CD4-positive, alpha-beta memory T cell (primary cell): Measurements from ENCODE around the gene CDYL. TPM values are rescaled to one million over a fixed set of nuclear protein-coding genes. Genes with fewer than 3 reads are reported as not detected.

Experiments used
- CTCF ChIA-PET: fragments of 350-600 bp; sonication (Branson Sonifier 250); formaldehyde crosslinking; loops from one replicate; lab custom pipeline; 2021; ENCODE audit warnings: inconsistent platforms; ENCODE audit not compliant: partially characterized antibody; lab: Charles Lee
- POLR2A ChIA-PET: fragments of 350-600 bp; sonication (Branson Sonifier 250); formaldehyde crosslinking; loops from one replicate; lab custom pipeline; 2021; ENCODE audit not compliant: partially characterized antibody; lab: Charles Lee
- DNase-seq, 5 donors: peaks; one replicate each; pipeline versions ENCODE4 v3.0.0 to v3.0.0-alpha.2; 2020 to 2022; ENCODE audit warnings: mixed read lengths in 1 of 5
- H3K27ac ChIP-seq: one replicate; pipeline ENCODE4 v1.7.0; 2013; ENCODE audit warnings: low read depth, low read length
- H3K27me3 ChIP-seq: 2 replicates; pipeline ENCODE4 v1.7.0; 2013; ENCODE audit warnings: mild to moderate bottlenecking, low read length, moderate library complexity; ENCODE audit not compliant: insufficient read depth
- H3K36me3 ChIP-seq: 2 replicates; pipeline ENCODE4 v1.7.0; 2013; ENCODE audit warnings: mild to moderate bottlenecking, low read length, moderate library complexity; ENCODE audit not compliant: insufficient read depth
- H3K4me1 ChIP-seq: 2 replicates; pipeline ENCODE4 v1.7.0; 2013; ENCODE audit warnings: mild to moderate bottlenecking, low read length, moderate library complexity; ENCODE audit not compliant: insufficient read depth
- H3K4me3 ChIP-seq, 2 donors: one replicate each; pipeline ENCODE4 v1.7.0; 2013; ENCODE audit warnings: low read length in 2 of 2, mild to moderate bottlenecking in 1 of 2
- H3K9me3 ChIP-seq, 2 donors: one replicate each; pipeline ENCODE4 v1.7.0; 2013; ENCODE audit warnings: low read length in 2 of 2, control low read depth in 1 of 2; ENCODE audit not compliant: control insufficient read depth in 1 of 2
- H3K27ac Mint-ChIP-seq, 7 donors: one replicate each; pipeline ENCODE4 v1.8.0; 2020 to 2021; ENCODE audit warnings: mixed read lengths in 7 of 7, mild to moderate bottlenecking in 6 of 7, inconsistent platforms in 3 of 7, moderate library complexity in 3 of 7
- H3K27me3 Mint-ChIP-seq, 2 donors: one replicate each; pipeline ENCODE4 v1.8.0; 2020 to 2021; ENCODE audit warnings: mixed read lengths in 2 of 2
- H3K36me3 Mint-ChIP-seq, 2 donors: one replicate each; pipeline ENCODE4 v1.8.0; 2020 to 2021; ENCODE audit warnings: mixed read lengths in 2 of 2, inconsistent platforms in 1 of 2, mild to moderate bottlenecking in 1 of 2
- H3K4me1 Mint-ChIP-seq, 4 donors: one replicate each; pipeline ENCODE4 v1.8.0; 2020 to 2021; ENCODE audit warnings: mixed read lengths in 4 of 4, mild to moderate bottlenecking in 1 of 4
- H3K4me3 Mint-ChIP-seq, 8 donors: one replicate each; pipeline ENCODE4 v1.8.0; 2020 to 2021; ENCODE audit warnings: mixed read lengths in 8 of 8, mild to moderate bottlenecking in 7 of 8, moderate library complexity in 6 of 8, inconsistent platforms in 3 of 8
- H3K9me3 Mint-ChIP-seq, 8 donors: one replicate each; pipeline ENCODE4 v1.8.0; 2020 to 2021; ENCODE audit warnings: mixed read lengths in 8 of 8, mild to moderate bottlenecking in 5 of 8, inconsistent platforms in 3 of 8, moderate library complexity in 1 of 8
- intact Hi-C: fragments of 100-400 bp; cut with micrococcal nuclease; formaldehyde crosslinking; loops from one replicate; pipeline ENCODE4 v1.15.1; 2023
- polyA plus RNA-seq, 2 donors: library from polyadenylated mRNA; unstranded; fragments of 300-500 nt; fragmentation: Illumina TruSeq; gene quantifications; one replicate each; pipeline ENCODE4 v1.2.3, GENCODE V29; 2021
- total RNA-seq, 2 experiments: library from RNA; stranded (reverse); gene quantifications; one replicate each; pipeline ENCODE4 v1.2.3, GENCODE V29; 2021

CDYL gene
- total and polyA plus RNA-seq, 4 experiments from 2014 or later, result 1.5 to 36.7 (median 19.2) TPM

- Mint-ChIP-seq H3K4me3 (no peak overlapping the region), H3K9me3 (peaks cover 2 to 49% (median 35%) of the 10 kb centered on the region in 8 donors), H3K27ac (no peak overlapping the region), H3K4me1 (no peaks in the 10 kb centered on the region), H3K27me3 (peaks cover 5 to 11% of the 10 kb centered on the region in 2 donors), H3K36me3 (peaks cover 1 to 4% of the 10 kb centered on the region in 2 donors)
- H3K4me1 ChIP-seq, result no peaks in the 10 kb centered on the region
- no peaks in the 10 kb centered on the region for H3K36me3 ChIP-seq
- H3K4me3 ChIP-seq, result no peak overlapping the region
- H3K27me3 ChIP-seq, result no peaks in the 10 kb centered on the region
- POLR2A ChIA-PET, result no interaction called here
- no peak for DNase-seq
- peaks cover 0 to 10% of the 10 kb centered on the region in 2 donors for H3K9me3 ChIP-seq
- intact Hi-C loops, result no loop called here
- no peak overlapping the region for H3K27ac ChIP-seq
- CTCF ChIA-PET, result no interaction called here
Observed at GRCh38 chr6:4979426-4979825, 203.2 kb downstream of the CDYL start.

GRCh38 chr6:4981761-4982160 lies 205.6 kb downstream of the CDYL start:
- peaks cover 5 to 8% of the 10 kb centered on the region in 2 donors for H3K27me3 Mint-ChIP-seq
- Histone ChIP-seq H3K27ac (no peak overlapping the region), H3K27me3 (no peaks in the 10 kb centered on the region), H3K4me1 (no peaks in the 10 kb centered on the region), H3K9me3 (peaks cover 0 to 10% of the 10 kb centered on the region in 2 donors), H3K36me3 (no peaks in the 10 kb centered on the region), H3K4me3 (no peak overlapping the region)
- no peaks in the 10 kb centered on the region for H3K4me1 Mint-ChIP-seq
- H3K36me3 Mint-ChIP-seq, result peaks cover 1 to 4% of the 10 kb centered on the region in 2 donors
- ChIA-PET CTCF (no interaction called here), POLR2A (no interaction called here)
- no peak overlapping the region for H3K4me3 Mint-ChIP-seq
- intact Hi-C loops, result no loop called here
- peaks cover 2 to 40% (median 30%) of the 10 kb centered on the region in 8 donors for H3K9me3 Mint-ChIP-seq
- DNase-seq, result no peak
- no peak overlapping the region for H3K27ac Mint-ChIP-seq

GRCh38 chr6:4983322-4983721 lies 207.1 kb downstream of the CDYL start:
- H3K27ac ChIP-seq, result no peak overlapping the region
- Mint-ChIP-seq H3K36me3 (peaks cover 1 to 4% of the 10 kb centered on the region in 2 donors), H3K9me3 (peaks cover 0 to 32% (median 18%) of the 10 kb centered on the region in 8 donors), H3K27me3 (peaks cover 5 to 6% of the 10 kb centered on the region in 2 donors), H3K4me3 (no peak overlapping the region), H3K4me1 (no peaks in the 10 kb centered on the region), H3K27ac (no peak overlapping the region)
- ChIA-PET POLR2A (no interaction called here), CTCF (no interaction called here)
- no peak for DNase-seq
- intact Hi-C loops, result no loop called here
- no peaks in the 10 kb centered on the region for H3K36me3 ChIP-seq
- no peaks in the 10 kb centered on the region for H3K27me3 ChIP-seq
- no peaks in the 10 kb centered on the region for H3K4me1 ChIP-seq
- H3K4me3 ChIP-seq, result no peak overlapping the region
- H3K9me3 ChIP-seq, result peaks cover 0 to 7% of the 10 kb centered on the region in 2 donors

GRCh38 chr6:4986999-4987398 lies 210.8 kb downstream of the CDYL start:
- Histone ChIP-seq H3K4me1 (no peaks in the 10 kb centered on the region), H3K4me3 (no peak overlapping the region), H3K9me3 (no peaks in the 10 kb centered on the region), H3K36me3 (no peaks in the 10 kb centered on the region), H3K27ac (no peak overlapping the region), H3K27me3 (no peaks in the 10 kb centered on the region)
- Mint-ChIP-seq H3K27me3 (peaks cover 0 to 4% of the 10 kb centered on the region in 2 donors), H3K9me3 (peaks cover 0 to 6% (median 0%) of the 10 kb centered on the region in 8 donors), H3K4me1 (no peaks in the 10 kb centered on the region), H3K36me3 (peaks cover 5 to 22% of the 10 kb centered on the region in 2 donors), H3K27ac (no peak overlapping the region), H3K4me3 (no peak overlapping the region)
- CTCF ChIA-PET, result no interaction called here
- POLR2A ChIA-PET, result no interaction called here
- DNase-seq, result no peak
- intact Hi-C loops, result no loop called here

GRCh38 chr6:4987432-4987831 lies 211.2 kb downstream of the CDYL start:
- Mint-ChIP-seq H3K9me3 (peaks cover 0 to 6% (median 0%) of the 10 kb centered on the region in 8 donors), H3K27me3 (peaks cover 0 to 4% of the 10 kb centered on the region in 2 donors), H3K27ac (no peak overlapping the region), H3K4me1 (no peaks in the 10 kb centered on the region), H3K4me3 (no peak overlapping the region), H3K36me3 (peaks cover 5 to 24% of the 10 kb centered on the region in 2 donors)
- Histone ChIP-seq H3K4me3 (no peak overlapping the region), H3K36me3 (no peaks in the 10 kb centered on the region), H3K9me3 (no peaks in the 10 kb centered on the region), H3K27me3 (no peaks in the 10 kb centered on the region), H3K4me1 (no peaks in the 10 kb centered on the region), H3K27ac (no peak overlapping the region)
- intact Hi-C loops, result no loop called here
- DNase-seq, result no peak
- ChIA-PET POLR2A (no interaction called here), CTCF (no interaction called here)

- no peaks in the 10 kb centered on the region for H3K4me1 ChIP-seq
- peaks cover 59 to 78% of the 10 kb centered on the region in 2 donors for H3K36me3 Mint-ChIP-seq
- no peaks in the 10 kb centered on the region for H3K4me1 Mint-ChIP-seq
- no peak for DNase-seq
- H3K27ac Mint-ChIP-seq, result no peak overlapping the region
- H3K4me3 ChIP-seq, result no peak overlapping the region
- no peaks in the 10 kb centered on the region for H3K36me3 ChIP-seq
- H3K4me3 Mint-ChIP-seq, result no peak overlapping the region
- H3K9me3 ChIP-seq, result no peaks in the 10 kb centered on the region
- ChIA-PET POLR2A (no interaction called here), CTCF (interaction anchor here (1.0 kb wide), 1 partner anchor 13 kb away, joined by 3 read pairs; no protein-coding TSS in a partner anchor)
- no peaks in the 10 kb centered on the region for H3K9me3 Mint-ChIP-seq
- no peaks in the 10 kb centered on the region for H3K27me3 Mint-ChIP-seq
- no peak overlapping the region for H3K27ac ChIP-seq
- no peaks in the 10 kb centered on the region for H3K27me3 ChIP-seq
- intact Hi-C loops, result no loop called here
Observed at GRCh38 chr6:4994741-4995140, 218.5 kb downstream of the CDYL start.

- Histone ChIP-seq H3K4me3 (no peak overlapping the region), H3K4me1 (no peaks in the 10 kb centered on the region), H3K27ac (no peak overlapping the region), H3K9me3 (no peaks in the 10 kb centered on the region), H3K27me3 (no peaks in the 10 kb centered on the region), H3K36me3 (no peaks in the 10 kb centered on the region)
- Mint-ChIP-seq H3K9me3 (no peaks in the 10 kb centered on the region), H3K36me3 (peaks cover 60 to 65% of the 10 kb centered on the region in 2 donors), H3K27ac (no peak overlapping the region), H3K27me3 (no peaks in the 10 kb centered on the region), H3K4me3 (no peak overlapping the region), H3K4me1 (peaks cover 0 to 4% (median 0%) of the 10 kb centered on the region in 4 donors)
- POLR2A ChIA-PET, result no interaction called here
- intact Hi-C loops, result no loop called here
- CTCF ChIA-PET, result interaction anchor here (1.5 kb wide), 1 partner anchor 977 kb away, joined by 3 read pairs; a partner anchor contains a TSS
- DNase-seq, result no peak
Observed at GRCh38 chr6:4997862-4998261, 221.7 kb downstream of the CDYL start.
